Measurements from ENCODE around the gene INTS1.
A peak's percentile ranks its signal among the peaks of the same experiment; 100 is the strongest.

The INTS1 gene, protein sequence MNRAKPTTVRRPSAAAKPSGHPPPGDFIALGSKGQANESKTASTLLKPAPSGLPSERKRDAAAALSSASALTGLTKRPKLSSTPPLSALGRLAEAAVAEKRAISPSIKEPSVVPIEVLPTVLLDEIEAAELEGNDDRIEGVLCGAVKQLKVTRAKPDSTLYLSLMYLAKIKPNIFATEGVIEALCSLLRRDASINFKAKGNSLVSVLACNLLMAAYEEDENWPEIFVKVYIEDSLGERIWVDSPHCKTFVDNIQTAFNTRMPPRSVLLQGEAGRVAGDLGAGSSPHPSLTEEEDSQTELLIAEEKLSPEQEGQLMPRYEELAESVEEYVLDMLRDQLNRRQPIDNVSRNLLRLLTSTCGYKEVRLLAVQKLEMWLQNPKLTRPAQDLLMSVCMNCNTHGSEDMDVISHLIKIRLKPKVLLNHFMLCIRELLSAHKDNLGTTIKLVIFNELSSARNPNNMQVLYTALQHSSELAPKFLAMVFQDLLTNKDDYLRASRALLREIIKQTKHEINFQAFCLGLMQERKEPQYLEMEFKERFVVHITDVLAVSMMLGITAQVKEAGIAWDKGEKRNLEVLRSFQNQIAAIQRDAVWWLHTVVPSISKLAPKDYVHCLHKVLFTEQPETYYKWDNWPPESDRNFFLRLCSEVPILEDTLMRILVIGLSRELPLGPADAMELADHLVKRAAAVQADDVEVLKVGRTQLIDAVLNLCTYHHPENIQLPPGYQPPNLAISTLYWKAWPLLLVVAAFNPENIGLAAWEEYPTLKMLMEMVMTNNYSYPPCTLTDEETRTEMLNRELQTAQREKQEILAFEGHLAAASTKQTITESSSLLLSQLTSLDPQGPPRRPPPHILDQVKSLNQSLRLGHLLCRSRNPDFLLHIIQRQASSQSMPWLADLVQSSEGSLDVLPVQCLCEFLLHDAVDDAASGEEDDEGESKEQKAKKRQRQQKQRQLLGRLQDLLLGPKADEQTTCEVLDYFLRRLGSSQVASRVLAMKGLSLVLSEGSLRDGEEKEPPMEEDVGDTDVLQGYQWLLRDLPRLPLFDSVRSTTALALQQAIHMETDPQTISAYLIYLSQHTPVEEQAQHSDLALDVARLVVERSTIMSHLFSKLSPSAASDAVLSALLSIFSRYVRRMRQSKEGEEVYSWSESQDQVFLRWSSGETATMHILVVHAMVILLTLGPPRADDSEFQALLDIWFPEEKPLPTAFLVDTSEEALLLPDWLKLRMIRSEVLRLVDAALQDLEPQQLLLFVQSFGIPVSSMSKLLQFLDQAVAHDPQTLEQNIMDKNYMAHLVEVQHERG (N-terminal part only)

DNA sequence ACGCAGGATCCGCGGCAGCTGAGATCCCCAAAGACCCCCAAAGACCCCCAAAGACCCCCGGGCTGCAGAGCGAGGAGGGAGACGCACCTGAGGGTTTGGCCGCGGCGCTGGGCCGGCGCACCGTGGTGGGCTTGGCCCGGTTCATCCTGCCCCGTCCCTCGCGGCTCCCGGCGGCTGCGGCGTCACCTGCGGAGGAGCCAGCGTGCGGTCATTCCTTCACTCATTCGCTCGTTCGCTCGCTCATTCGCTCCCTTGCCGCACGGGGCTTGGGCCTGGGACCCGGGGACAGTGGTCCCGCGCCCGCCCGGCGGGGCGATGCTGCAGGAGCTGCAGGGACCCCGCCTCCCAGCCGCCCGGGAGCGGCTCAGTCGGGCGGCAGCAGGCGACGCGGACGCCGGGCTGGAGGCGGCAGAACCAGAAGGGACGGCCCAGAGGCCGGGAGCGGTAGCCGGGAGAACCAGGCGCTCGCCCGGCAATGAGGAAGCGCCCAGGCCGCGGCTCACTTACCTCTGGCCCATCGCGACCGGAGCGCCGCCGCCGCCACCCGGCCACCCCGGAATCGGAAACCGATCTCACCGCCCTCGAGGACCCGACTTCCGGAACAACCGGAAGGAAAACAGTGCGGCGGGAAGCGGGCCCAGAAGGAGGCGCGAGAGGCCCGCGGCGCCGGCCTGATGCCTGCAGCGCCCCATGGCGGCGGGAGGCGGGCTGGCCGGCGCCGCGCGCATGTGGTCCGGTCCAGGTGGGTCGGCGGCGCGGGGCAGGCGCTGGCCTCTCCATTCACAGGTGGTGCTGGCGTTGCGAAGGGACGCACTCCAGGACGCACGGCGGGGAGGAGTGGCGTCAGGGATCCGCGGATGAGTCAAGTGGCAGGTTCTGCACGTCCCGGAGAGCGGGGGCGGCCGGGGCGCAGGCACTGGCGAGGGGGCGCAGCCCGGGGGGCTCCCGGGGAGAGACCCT is at the start of gene INTS1:
TSS of gene INTS1 (minus strand) at position 574 of the 960 bp plus-strand sequence. CDS start at position 145, 429 bp downstream.
- peak; percentile 92 for DNase-seq

DNA sequence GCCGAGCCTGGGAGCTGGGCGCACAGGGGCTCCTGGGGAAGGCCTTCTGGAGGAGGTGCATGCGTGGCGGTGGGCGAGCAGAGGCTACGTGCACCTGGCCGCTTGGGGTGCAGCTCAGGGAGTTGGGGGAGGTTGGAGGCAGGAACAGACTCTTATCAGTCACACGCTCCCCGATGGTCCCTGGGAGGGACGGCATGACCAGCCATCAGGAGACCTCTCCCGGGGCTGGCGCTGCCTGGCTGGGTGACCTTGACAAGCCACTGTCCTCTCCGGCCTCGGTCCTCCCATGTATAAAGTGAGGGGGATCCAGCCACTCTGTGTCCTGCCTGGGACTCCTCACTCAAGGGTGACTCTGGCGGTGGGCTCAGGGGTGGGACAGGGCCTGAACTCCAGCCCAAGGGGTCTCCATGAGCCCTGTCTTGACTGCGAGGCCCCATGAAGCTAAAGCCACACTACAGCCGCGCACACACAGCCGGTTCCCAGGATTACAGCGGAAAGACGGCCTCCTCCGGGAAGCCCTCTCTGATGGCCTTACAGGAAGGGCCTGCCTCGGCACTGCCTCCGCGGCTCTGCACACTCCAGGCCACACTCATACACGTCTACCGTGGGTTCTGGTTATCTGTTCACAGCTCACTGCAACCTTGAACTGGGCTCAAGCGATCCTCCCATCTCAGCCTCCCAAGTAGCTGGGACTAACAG is 49.5 kb upstream of the INTS1 start:
- no peak for DNase-seq

DNA sequence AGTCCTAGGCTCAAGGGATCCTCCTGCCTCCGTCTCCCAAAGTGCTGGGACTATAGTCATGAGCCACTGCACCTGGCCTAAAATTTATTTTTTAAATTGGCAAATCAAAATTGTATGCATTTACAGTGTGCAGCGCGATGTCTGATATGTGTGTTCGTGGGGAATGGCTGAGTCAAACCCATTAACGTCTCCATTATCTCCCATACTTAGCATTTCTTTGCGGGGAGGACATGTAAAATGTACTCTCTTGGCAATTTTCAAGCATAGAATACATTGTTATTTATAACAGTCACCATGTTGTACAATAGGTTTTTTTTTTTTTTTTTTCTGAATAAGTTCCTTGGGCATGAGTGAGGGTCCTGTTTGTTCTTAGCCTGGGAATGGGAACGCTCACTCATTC is 48.0 kb upstream of the INTS1 start:
- DNase-seq, result no peak

DNA sequence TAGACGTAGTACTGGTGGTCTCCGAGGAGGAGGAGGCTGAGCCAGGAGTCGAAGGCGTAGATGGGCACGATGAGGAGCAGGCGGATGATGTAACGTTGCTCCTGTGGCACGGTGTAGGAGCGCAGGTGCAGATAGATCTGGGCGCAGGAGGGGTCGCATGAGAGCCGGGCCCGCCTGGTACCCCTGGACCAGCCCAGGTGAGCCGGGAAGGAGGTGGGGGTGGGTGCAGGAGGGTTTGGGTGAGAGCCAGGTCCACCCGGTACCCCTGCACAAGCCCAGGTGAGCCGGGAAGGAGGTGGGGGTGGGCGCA is 46.6 kb upstream of the INTS1 start:
- no peak for DNase-seq

DNA sequence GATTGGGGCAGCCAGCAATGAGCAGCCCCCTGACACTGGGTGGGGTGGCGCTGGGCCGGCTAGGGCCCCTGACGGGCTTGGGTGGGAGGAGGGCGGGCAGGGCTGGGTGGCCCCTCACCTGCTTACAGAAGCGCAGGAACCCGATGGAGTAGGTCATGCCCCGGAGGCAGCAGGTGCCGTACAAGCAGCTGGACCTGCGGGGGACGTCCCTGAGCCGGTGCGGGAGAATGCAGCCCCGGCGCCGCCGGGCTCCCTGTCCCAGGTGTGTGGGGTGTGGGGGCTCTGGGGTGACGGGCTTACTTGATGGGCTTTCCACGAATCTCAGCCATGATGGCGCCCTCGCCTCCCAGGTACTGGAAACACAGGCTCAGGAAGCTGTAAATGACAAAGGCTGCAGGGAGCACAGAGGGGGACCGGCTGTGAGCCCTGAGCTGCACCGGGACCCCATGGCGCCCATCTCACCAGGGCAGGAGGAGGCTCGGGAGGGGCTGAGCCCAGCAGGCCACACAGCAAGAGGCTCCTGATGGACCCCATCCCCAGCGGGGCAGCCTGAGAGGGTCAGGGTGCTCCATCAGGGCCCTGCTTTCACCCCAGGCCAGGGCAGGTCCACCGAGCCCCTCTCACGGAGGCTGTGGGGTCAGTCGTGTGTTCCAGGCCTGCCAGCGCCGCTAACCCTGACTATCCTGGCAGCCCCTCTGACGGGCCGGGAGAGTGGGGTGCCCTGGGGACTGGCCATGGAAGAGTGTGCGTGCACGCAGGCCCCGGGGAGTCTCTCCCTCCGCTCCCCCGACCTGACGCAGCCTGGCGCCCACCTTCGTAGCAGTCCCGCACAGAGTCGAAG is 46.0 kb upstream of the INTS1 start:
- DNase-seq, result no peak

DNA sequence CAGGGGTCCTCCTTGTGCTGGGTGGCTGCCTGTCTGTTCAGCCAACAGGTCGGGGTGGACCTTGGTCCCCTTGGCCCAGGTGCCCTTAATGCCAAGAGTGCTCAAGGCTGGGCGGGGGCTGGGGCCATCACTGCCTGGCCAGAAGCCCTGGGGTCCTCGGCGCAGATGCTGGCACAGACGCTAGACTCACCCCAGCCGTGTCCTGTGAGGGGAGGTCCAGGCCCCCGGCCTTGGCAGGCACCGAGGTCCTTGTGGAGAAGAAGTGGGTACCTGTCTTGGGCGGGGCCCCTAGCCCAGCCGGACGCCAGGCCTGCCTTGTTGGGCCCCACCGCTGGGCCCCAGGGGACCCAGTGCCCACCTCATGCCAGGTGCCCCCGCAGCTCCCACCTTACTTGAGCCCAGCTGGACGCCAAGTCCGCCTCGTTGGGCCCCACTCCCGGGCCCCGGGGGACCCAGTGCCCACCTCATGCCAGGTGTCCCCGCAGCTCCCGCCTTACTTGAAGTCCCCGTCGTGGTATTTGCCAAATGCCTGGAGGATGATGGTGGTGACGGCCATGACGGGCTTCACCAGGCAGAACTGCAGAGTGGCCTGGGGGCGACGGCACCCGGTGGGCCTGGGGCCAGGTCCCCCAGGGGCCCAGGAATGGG is 45.3 kb upstream of the INTS1 start:
- no peak for DNase-seq

DNA sequence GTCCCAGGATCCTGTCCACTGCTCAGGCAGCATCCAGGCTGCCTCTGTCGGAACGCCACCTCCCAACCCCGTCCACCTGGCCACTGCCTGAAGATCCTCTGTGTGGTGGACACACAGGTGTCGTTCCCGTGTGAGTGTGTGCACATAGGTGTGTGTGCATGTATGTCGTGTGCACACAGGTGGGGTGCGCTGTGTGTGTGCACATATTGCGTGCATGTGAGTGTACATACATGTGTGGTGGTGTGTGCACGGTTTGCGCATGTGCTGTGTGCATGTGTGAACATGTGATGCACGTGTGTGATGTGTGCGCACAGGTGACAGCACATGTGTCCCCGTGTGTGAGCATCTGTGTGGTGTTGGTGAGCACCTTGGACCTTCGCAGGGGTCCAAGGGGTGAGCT is 44.8 kb upstream of the INTS1 start:
- no peak for DNase-seq

DNA sequence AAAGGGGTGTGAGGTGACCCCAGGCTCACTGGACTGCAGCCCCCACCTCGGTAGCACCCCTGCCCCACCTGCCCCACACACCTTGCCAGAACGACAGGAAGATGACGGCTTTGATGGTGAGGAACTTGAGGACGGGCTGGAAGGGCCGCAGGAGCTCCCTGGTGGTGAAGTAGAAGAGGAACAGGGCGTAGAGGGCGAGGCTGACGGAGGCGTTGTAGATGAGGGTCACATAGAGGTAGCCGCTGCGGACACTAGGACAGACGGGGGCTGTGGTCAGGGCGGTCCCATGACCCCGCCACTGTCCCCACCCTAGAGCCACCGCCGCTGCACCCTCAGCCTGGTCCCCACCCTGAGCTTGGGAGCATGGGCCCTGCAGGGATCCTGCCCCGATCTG is 44.2 kb upstream of the INTS1 start:
- no peak for DNase-seq

DNA sequence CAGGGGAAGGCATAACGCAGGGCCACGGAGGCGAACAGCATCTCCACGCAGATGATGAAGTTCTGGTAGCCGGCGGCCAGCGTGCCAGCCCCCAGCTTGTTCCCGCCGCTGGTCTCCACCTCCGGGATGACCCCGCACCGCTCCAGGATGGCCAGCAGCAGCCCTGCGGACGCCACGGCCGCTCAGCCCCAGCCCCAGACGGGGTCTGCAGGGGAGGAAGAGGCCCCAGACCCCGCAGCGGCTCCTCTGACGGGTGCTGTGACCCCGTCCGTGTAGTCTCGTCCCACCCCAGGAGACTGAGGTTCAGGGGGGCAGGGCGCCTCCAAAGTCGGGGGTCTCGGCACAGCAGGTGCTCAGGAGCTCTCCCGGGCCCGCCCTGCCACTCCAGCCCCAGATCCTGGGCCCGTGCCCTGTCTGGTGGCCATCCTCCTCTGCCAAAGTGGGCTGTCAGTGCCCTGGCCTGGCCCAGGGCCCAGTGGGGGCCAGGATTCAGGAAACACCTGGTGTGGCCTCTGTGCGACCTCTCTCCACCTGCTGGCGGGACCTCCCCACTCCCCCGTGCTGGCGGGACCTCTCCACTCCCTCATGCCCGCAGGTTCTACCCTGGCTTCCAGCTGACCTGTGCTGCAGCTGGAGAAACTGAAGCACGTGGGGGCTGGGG is 43.7 kb upstream of the INTS1 start:
- DNase-seq, result no peak

DNA sequence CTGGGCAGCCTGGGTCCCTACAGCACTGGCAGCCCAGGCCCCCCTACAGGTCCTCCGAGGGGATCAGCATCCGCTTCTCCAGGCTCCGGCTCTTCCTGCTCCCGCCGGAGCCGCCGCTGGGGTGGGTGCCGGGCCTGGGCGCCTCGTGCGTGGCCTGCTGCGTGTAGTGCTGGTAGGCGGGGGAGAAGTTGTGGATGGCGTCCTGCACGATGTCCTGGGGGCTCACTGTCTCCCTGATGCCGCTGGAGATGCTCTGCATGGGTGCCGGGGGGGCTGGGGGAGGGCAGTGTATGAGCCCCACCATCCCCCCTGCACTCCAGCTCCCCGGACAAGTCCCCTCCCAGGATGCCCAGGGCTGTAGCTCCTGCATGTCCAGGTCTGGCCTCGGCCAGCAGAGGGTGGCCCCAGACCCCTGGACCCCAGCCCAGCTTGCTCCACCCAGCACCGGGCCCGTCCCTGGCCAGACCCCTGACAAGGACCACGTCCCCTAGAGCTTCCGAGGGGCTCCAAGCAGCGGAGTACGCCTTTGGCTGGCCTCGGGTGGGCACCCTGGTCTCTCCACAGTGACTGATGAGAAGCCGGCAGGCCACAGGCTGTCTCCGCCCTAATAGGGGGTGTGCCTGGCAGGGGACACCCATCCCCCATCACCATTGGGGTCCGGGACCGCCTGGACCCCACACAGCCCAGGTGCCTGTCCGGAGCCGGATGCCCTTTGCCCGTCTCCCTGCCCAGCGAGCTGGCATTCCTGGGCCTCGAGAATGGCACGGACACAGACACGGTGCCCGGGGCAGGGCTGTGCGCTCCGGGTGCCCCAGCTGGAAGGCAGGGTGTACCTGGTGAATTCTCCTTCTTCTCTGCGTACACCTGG is 43.0 kb upstream of the INTS1 start:
- DNase-seq, result no peak

DNA sequence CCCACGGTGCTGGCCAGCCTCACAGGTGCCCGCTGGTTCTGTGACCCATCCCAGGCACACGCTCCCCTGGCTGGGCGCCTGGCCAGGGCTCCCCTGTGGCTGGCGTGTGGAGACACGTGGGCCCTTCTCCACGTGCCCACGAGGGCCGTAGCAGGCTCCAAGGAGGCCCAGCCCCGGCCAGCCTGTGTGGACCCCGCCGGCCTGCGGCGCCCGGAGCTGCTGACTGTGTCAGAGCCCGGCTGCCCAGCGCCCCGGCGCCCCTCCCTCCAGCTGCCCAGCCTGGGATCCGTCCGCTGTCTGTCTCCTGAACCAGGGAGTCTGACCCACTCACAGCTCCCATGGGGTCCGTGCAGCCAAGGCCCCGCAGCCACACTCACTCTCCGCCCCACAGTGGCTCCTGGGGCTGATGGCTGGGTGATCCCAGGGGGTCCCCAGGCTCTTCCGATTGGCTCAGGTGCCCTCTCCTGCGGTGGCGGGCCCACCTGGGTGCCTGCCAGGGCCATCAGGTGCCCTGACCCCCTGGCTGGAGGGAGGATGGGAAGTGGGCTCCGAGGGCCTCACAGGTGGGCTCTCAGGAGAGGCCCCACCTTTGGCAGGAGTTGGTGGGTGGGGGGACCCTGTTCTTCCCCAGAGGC is 42.2 kb upstream of the INTS1 start:
- no peak for DNase-seq

DNA sequence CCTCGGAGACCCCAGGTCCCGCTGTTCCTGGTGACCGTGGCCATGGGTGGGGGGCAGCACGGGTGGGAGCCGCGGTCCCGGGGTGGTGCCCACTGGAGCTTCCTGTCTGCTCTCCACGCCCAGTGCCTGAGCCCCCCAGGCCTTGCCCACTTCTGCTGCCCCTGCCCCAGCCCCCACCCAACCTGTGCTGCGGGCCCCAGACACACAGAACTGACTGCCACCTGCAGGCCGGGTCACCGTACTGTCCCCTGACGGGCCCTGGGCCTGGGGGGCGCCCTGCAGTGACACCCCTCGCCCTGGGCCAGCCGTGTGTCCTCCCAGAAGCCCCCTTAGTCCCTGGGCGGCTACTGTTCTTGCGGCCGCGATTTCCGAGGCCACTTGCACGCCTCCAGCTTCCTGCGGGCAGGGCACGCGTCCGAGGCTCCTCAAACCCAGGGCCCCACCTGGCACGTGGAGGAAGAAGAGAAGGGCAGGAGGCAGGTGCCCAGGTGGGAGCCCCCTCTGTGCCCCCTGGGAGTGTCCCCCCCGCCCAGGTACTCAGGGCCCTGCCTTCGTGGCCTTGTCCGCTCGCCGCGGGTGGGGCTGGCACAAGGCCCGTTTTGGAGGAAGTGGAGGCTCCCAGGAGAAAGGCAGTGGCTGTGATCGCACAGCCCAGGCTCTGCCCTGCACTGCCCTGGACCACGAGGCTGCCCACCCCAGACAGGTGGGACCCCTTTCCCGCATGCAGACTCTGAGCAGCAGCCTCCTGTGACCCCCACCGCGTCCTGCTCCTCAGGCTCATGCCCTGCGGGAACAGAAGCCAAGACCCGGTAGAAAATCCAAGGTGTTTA is 41.4 kb upstream of the INTS1 start:
- DNase-seq, result no peak

DNA sequence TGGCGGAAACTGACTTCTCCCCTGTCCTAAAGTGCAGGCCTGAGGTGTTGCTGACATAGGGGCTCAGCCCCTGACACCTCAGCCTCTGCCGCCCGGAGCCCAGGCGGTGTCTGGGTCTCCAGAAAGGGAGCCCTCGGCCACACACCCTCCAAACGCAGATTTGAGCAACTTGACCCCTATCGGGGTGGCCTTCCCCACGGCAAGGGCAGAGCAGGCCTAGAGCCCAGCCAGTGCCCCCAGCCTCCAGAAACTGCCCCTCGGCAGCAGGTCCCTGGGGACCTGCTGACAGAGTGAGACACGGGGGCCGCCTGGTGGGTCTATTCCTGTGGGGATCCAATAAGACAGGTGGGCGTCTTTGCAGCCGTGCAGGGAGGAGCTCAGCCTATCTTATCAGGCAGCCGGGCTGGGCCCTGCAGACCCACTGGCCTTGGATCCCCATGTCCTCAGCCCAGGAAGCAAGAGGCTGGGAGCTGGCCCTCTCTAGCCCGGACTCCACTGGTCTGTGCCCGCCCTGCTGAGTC is 40.8 kb upstream of the INTS1 start:
- DNase-seq, result no peak

DNA sequence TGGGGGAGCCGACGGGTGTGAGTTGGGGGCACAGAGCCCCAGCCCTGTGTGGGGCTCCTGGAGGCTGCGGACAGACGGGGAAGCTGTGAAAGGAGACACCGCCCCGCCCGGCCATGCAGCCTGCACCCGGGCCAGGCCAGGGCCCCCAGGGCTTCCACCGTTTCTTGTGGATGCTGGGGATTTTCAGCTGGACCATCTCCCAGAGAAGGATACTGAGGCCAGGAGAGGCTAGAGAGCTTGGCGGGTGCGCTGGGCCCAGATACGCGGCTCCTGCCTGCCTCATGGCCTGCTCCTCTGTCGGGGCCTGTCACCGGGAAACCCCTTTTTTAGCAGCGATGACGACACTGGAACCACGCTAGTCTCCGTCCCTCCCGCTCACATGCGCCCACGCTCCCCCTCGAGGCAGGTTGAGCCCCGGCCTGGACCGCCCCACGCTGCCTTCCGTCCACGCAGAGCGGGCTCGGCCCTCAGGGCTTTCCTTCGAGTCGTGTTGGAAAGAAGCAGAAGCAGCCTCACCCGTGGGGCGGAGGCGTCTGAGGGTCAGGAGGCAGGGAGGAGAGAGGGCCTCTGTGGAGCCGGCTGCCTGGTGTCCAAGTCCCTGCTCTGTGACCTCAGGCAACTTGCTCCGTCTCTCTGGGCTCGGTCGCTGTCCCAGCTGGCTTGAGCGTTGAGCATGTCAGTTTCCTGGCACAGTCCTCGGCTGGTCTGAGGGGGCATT is 40.1 kb upstream of the INTS1 start:
- no peak for DNase-seq

DNA sequence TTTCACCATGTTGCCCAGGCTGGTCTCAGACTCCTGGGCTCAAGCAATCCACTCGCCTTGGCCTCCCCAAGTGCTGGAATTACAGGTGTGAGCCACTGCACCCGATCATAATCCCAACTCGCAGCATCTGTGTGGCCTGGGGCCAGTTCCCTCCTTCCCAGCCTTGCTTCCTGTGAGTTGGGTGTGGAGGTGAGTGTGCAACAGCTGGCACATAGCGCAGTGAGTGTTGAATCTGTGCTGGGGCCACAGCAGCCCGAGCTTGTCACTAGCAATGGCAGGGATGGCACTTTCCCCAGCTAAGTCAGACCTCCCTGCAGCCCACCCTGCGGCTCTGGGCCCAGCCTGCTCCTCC is 39.6 kb upstream of the INTS1 start:
- no peak for DNase-seq

Data from NCI-H1092 (cell line).